SK-N-SH (cell line): Measurements from ENCODE around the gene RPE. TPM values are rescaled to one million over a fixed set of nuclear protein-coding genes. Genes with fewer than 3 reads are reported as not detected.

ENCODE experiments used
- CTCF ChIA-PET: fragments of 300-600, 350-600 bp; formaldehyde crosslinking; extraction: SDS; loops from one replicate; lab custom pipeline; 2021; lab: Yijun Ruan, JAX
- POLR2A ChIA-PET: fragments of 350-600 bp; sonication (Branson Sonifier 250); formaldehyde crosslinking; extraction: SDS; loops from one replicate; lab custom pipeline; 2020; ENCODE audit warnings: antibody characterized with exemption, inconsistent platforms; lab: Yijun Ruan, JAX
- DNase-seq: peaks from one replicate; pipeline ENCODE4 v3.0.0; 2012
- H2AFZ ChIP-seq: fragments of 200-600 bp; sonication (generic); 2 replicates; pipeline ENCODE4 v1.8.1; 2016; ENCODE audit warnings: antibody characterized with exemption, mild to moderate bottlenecking, low read depth
- H3F3A ChIP-seq: fragments of 200-600 bp; sonication (generic); replicated peaks from 2 replicates; pipeline ENCODE3; 2016; ENCODE audit warnings: antibody characterized with exemption, mild to moderate bottlenecking; ENCODE audit not compliant: insufficient read depth
- H3K27ac ChIP-seq, 2 experiments: fragments of 200-500 bp in 1 of 2; fragments of 200-600 bp in 1 of 2; sonication (Bioruptor generic) in 1 of 2; sonication (generic), shearing (Covaris generic) in 1 of 2; 2 replicates each; pipeline versions ENCODE4 v1.5.1 to v1.6.1; 2014 to 2016; ENCODE audit warnings: low read depth in 2 of 2, inconsistent platforms in 1 of 2, low read length in 1 of 2, mild to moderate bottlenecking in 1 of 2, mixed read lengths in 1 of 2
- H3K27me3 ChIP-seq: fragments of 200-600 bp; sonication (generic), shearing (Covaris generic); 2 replicates; pipeline ENCODE4 v1.6.1; 2016; ENCODE audit warnings: mixed run types; ENCODE audit not compliant: insufficient read depth
- H3K36me3 ChIP-seq, 2 experiments: fragments of 200-500 bp in 1 of 2; fragments of 200-600 bp in 1 of 2; sonication (Bioruptor generic) in 1 of 2; sonication (generic) in 1 of 2; replicated peaks in 1 of 2; 2 replicates each; pipeline versions ENCODE3 to v1.5.1; 2014 to 2016; ENCODE audit warnings: low read length in 1 of 2, mild to moderate bottlenecking in 1 of 2; ENCODE audit not compliant: insufficient read depth in 2 of 2, control insufficient read depth in 1 of 2
- H3K4me1 ChIP-seq, 2 experiments: fragments of 200-500 bp in 1 of 2; fragments of 200-600 bp in 1 of 2; sonication (Bioruptor generic) in 1 of 2; sonication (generic), shearing (Covaris generic) in 1 of 2; 2 replicates each; pipeline versions ENCODE4 v1.5.1 to v1.6.1; 2014 to 2016; ENCODE audit warnings: low read depth in 1 of 2, low read length in 1 of 2, mixed run types in 1 of 2; ENCODE audit not compliant: insufficient read depth in 2 of 2, control insufficient read depth in 1 of 2
- H3K4me2 ChIP-seq: fragments of 200-600 bp; sonication (generic), shearing (Covaris generic); 2 replicates; pipeline ENCODE4 v1.6.1; 2017; ENCODE audit warnings: mixed run types
- H3K4me3 ChIP-seq, 2 experiments: fragments of 200-500 bp in 1 of 2; fragments of 200-600 bp in 1 of 2; sonication (Bioruptor generic) in 1 of 2; sonication (generic), shearing (Covaris generic) in 1 of 2; 2 replicates each; pipeline versions ENCODE4 v1.5.1 to v1.8.1; 2014 to 2016; ENCODE audit warnings: low read depth in 2 of 2, inconsistent platforms in 1 of 2, low read length in 1 of 2, mild to moderate bottlenecking in 1 of 2, mixed read lengths in 1 of 2, moderate library complexity in 1 of 2
- H3K79me2 ChIP-seq: fragments of 200-600 bp; sonication (generic); 2 replicates; pipeline ENCODE4 v1.8.1; 2017; ENCODE audit warnings: mild to moderate bottlenecking; ENCODE audit not compliant: insufficient read depth
- H3K9ac ChIP-seq: fragments of 200-600 bp; sonication (generic); 2 replicates; pipeline ENCODE4 v1.6.1; 2017; ENCODE audit warnings: mixed run types
- H3K9me2 ChIP-seq: fragments of 200-600 bp; sonication (generic); 2 replicates; pipeline ENCODE4 v1.6.1; 2017; ENCODE audit warnings: mixed run types
- H3K9me3 ChIP-seq: fragments of 200-600 bp; sonication (generic); 2 replicates; pipeline ENCODE4 v1.6.1; 2017; ENCODE audit warnings: mixed run types, mild to moderate bottlenecking, moderate library complexity
- H4K20me1 ChIP-seq: fragments of 200-600 bp; sonication (generic); 2 replicates; pipeline ENCODE4 v1.6.1; 2017; ENCODE audit warnings: mild to moderate bottlenecking, mixed run types; ENCODE audit not compliant: insufficient read depth
- FOXJ3 ChIP-seq: sonication (generic); formaldehyde crosslinking; IDR thresholded peaks from 2 replicates; pipeline ENCODE4 v1.5.1; 2020; ENCODE audit warnings: mild to moderate bottlenecking, missing genetic modification reagents
- FOXM1 ChIP-seq: IDR thresholded peaks from 2 replicates; pipeline ENCODE4 v1.4.0; 2012; ENCODE audit warnings: low read depth, mild to moderate bottlenecking
- NFIC ChIP-seq: IDR thresholded peaks from 2 replicates; pipeline ENCODE4 v1.4.0; 2012; ENCODE audit warnings: borderline replicate concordance
- NRF1 ChIP-seq: IDR thresholded peaks from 2 replicates; pipeline ENCODE4 v1.6.1; 2012; ENCODE audit warnings: low read depth, mild to moderate bottlenecking, low read length
- PBX3 ChIP-seq: IDR thresholded peaks from 2 replicates; pipeline ENCODE4; 2012
- RAD21 ChIP-seq: IDR thresholded peaks from 2 replicates; pipeline ENCODE4 v1.6.1; 2012; ENCODE audit warnings: mild to moderate bottlenecking, low read length
- RCOR1 ChIP-seq: fragments of 150-350 bp; IDR thresholded peaks from 2 replicates; pipeline ENCODE4 v1.6.1; 2017; ENCODE audit warnings: antibody characterized with exemption, low read length
- RXRA ChIP-seq: IDR thresholded peaks from 2 replicates; pipeline ENCODE4 v1.4.0; 2012; ENCODE audit warnings: low read depth, mild to moderate bottlenecking, borderline replicate concordance
- SMC3 ChIP-seq: IDR thresholded peaks from 2 replicates; pipeline ENCODE4 v1.6.1; 2012; ENCODE audit warnings: low read depth, low read length, improper control_type of control experiment
- TCF12 ChIP-seq: IDR thresholded peaks from 2 replicates; pipeline ENCODE4 v1.4.0; 2012
- WGBS: methylation state at CpG from one replicate; pipeline ENCODE4 v1.1.6; 2017; ENCODE audit warnings: low lambda C conversion rate; 5-methylcytosine and 5-hydroxymethylcytosine counted together
- polyA plus RNA-seq, 3 experiments: library from polyadenylated mRNA; depleted of rRNA; stranded (reverse); fragments of >200 nt; gene quantifications; 2 replicates each; pipeline ENCODE4 v1.2.3, GENCODE V29; 2012
- TF ChIP-seq, protein P1 (sequence below): IDR thresholded peaks from 2 replicates; pipeline ENCODE4 v1.4.0; 2012; ENCODE audit warnings: low read depth, borderline replicate concordance
- TF ChIP-seq, protein P2 (sequence below): fragments of 200-600 bp; sonication (generic); IDR thresholded peaks from 2 replicates; pipeline ENCODE4 v1.6.1; 2017; ENCODE audit warnings: antibody characterized with exemption, mild to moderate bottlenecking, moderate library complexity

The RPE gene
- polyA plus RNA-seq, 1 of the 3 experiments (the other 2 are of a cell fraction), result 62.9 TPM

DNA sequence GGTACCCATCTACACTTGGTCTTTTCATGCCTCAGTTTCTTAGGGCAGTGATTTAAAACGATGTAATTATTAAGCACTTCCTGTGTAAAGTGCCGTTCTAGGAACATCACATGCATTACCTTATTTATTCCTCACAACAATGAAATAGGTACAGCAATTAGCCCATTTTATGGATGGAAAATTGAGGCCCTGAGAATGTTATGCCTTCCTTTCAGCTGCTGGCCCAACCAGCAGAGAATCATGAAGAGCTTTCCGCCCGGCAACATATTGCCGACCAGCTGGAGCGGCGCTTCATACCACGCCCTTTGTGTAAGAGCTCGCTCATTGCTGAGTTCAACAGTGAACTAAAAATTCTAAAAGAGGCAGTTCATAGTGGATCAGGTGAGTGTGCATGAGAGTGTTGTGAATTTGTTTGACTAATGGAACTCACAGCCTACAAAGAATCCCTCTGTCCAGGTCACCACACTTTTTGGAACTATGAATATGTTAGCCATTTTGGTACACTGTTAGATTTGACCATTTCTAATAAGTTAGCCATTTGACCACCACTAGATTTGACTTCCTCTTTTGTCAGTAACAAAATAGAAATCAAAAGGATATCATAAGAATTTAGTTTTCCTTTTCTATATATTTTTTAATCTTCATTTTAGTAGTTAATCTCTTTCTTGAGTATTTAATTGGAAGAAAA is 25.6 kb upstream of the RPE start (continued):
- no peak for TF ChIP-seq PBX3
- TF ChIP-seq FOXJ3 (CRISPR knock-in tag), result no peak
- TF ChIP-seq TCF12, result no peak
- TF ChIP-seq, protein P1, sequence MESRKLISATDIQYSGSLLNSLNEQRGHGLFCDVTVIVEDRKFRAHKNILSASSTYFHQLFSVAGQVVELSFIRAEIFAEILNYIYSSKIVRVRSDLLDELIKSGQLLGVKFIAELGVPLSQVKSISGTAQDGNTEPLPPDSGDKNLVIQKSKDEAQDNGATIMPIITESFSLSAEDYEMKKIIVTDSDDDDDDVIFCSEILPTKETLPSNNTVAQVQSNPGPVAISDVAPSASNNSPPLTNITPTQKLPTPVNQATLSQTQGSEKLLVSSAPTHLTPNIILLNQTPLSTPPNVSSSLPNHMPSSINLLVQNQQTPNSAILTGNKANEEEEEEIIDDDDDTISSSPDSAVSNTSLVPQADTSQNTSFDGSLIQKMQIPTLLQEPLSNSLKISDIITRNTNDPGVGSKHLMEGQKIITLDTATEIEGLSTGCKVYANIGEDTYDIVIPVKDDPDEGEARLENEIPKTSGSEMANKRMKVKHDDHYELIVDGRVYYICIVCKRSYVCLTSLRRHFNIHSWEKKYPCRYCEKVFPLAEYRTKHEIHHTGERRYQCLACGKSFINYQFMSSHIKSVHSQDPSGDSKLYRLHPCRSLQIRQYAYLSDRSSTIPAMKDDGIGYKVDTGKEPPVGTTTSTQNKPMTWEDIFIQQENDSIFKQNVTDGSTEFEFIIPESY, result no peak

- ChIA-PET POLR2A (no interaction called here), CTCF (interaction anchor here (0.6 to 3.1 kb wide), 26 partner anchors 9 to 554 kb away, joined by 3 to 30 read pairs (median 4); partner anchors contain the start of genes ACADL and MAP2)
- no peak overlapping the region for H3K4me3 ChIP-seq
- H3K36me3 ChIP-seq, result no peaks in the 10 kb centered on the region
- no peaks in the 10 kb centered on the region for H3K27me3 ChIP-seq
- H3K4me1 ChIP-seq, result no peaks in the 10 kb centered on the region
- no peaks in the 10 kb centered on the region for H3K9me3 ChIP-seq
- no peak overlapping the region for H3K9ac ChIP-seq
- DNase-seq, result peak; percentile 22
- 94% methylated on average over 2 of the region's 2 CpGs for WGBS
- H2AFZ ChIP-seq, result no peak overlapping the region
- no peaks in the 10 kb centered on the region for H3K79me2 ChIP-seq
- TF ChIP-seq RCOR1, result no peak
- no peak for TF ChIP-seq FOXM1
- TF ChIP-seq SMC3, result peak; percentile 57
- TF ChIP-seq NFIC, result no peak
- TF ChIP-seq RAD21, result peak; percentile 77
- no peak for TF ChIP-seq NRF1
- TF ChIP-seq, protein P2, sequence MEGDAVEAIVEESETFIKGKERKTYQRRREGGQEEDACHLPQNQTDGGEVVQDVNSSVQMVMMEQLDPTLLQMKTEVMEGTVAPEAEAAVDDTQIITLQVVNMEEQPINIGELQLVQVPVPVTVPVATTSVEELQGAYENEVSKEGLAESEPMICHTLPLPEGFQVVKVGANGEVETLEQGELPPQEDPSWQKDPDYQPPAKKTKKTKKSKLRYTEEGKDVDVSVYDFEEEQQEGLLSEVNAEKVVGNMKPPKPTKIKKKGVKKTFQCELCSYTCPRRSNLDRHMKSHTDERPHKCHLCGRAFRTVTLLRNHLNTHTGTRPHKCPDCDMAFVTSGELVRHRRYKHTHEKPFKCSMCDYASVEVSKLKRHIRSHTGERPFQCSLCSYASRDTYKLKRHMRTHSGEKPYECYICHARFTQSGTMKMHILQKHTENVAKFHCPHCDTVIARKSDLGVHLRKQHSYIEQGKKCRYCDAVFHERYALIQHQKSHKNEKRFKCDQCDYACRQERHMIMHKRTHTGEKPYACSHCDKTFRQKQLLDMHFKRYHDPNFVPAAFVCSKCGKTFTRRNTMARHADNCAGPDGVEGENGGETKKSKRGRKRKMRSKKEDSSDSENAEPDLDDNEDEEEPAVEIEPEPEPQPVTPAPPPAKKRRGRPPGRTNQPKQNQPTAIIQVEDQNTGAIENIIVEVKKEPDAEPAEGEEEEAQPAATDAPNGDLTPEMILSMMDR, result peak; percentile 75
- TF ChIP-seq RXRA, result no peak
- TF ChIP-seq, protein P1, result no peak
- no peak for TF ChIP-seq TCF12
- no peaks in the 10 kb centered on the region for H3F3A ChIP-seq
- no peaks in the 10 kb centered on the region for H3K9me2 ChIP-seq
- H4K20me1 ChIP-seq, result no peaks in the 10 kb centered on the region
- H3K4me2 ChIP-seq, result no peak overlapping the region
- H3K27ac ChIP-seq, result no peak overlapping the region
These were observed 24.8 kb upstream of the RPE start for GRCh38 chr2:209977386-209978239.
